ENCODE data around the gene PF4V1.
"Not testable (repeated sequence)": the region's sequence is repeated elsewhere in the genome, so short reads cannot be mapped to it uniquely, and the experiment has no call there.

PF4V1 gene

DNA sequence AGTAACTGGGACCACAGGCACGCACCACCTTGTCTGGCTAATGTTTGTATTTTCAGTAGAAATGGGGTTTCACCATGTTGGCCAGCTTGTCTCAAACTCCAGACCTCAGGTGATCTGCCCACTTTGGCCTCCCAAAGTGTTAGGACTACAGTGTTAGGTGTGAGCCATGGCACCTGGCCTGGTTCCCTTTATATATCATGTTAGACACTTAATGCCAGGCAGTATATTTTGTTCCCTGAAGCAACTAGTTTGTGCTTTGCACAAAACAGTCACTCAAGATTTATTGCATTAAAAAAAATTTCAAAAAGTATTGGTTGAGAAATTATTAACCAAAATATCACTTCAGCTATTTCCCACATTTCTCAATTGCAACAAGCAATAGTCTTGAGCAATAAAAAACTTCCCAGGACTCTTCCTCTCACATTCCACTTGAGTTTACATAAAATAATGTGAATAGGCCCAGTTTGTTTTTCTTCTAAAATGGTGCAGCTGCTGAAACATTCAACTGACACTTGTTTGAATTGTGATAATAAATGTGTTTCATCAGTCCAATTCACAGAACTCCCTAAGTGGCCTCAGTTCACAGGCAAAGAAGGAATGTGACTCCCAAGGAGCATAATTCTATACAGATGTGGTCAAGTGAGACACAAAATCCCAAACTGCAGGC, 38.8 kb downstream of the PF4V1 start:
- H3K4me3 ChIP-seq (replicated peaks in 1 of 2; ENCODE audit: low read depth in 2 of 2, low read length in 2 of 2) = no peak overlapping the region
- DNase-seq (ENCODE audit: low read depth in 2 of 2) = peak; percentile 93 to 95
- no peak for TF ChIP-seq CTCF (IDR thresholded peaks at IDR 0.05; ENCODE audit: low read depth, low read length)

DNA sequence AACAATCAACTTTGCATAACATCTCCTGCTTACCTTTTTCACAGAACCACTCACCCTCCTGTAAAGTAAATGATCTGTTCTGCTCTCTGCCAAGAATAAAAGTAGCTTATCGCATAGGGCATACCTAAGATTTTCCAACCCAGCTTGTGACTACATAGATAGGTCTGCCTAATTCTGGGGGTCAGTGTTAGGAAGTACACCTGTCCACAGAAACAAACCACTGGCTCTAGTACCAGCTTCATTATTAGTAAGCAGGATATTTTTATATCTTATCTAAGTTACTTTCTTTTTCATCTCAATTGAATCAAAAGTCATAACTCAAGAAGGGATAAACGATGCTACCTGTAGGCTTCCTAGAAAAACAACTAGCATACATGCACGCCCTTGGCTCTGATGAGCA, 39.9 kb downstream of the PF4V1 start:
- H3K4me3 ChIP-seq (replicated peaks in 1 of 2; ENCODE audit: low read depth in 2 of 2, low read length in 2 of 2) = no peak overlapping the region
- no peak for TF ChIP-seq CTCF (IDR thresholded peaks at IDR 0.05; ENCODE audit: low read depth, low read length)
- no peak for DNase-seq (ENCODE audit: low read depth in 2 of 2)

GRCh38 chr4:73894001-73894400, 40.9 kb downstream of the PF4V1 start:
- DNase-seq (ENCODE audit: low read depth in 2 of 2) = no peak

DNA sequence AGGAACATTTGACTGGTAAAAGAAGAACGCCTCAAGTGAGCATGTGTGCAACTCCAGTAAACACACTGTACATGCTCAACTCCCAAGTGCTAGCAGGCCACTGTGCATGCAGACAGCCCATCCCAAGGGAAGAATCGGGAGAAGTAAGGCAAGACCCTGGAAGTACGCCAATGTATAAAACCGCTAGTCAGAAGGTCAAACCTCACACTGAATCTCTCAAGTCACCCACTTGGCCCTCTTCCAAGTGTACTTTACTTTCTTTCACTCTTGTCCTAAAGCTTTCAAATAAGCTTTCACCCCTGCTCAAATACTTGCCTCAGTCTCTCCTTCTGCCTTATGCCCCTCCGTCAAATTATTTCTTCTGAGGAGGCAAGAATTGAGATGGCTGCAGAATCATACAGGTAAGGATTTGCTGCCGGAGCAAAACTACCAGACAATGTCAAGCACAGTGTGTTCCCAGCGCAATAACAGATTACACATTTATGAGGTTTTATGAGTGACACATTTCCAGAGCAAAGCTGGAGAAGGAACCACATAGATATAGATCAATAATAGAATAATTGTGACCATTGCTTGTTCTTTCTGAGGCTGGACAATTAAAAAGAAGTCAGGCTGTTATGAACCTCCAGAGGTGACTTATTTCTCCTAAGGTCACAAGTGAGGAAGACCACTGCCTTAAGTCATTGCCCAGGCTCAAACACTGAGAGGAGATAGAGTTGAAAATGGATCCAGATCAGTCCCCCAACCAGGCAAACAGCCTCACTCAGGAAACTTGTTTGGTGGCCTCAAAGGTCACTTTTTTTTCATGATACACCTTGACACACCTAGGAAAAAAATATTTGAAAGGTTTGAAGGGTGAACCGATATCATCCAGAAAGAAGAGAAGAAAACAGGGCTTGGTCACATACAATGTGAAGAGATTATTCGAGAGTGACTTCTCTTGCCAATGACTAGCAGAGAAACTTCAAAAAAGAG, 42.4 kb downstream of the PF4V1 start:
- DNase-seq (ENCODE audit: low read depth in 2 of 2) = peak; percentile 74 to 85
- TF ChIP-seq CTCF (IDR thresholded peaks at IDR 0.05; ENCODE audit: low read depth, low read length) = no peak
- no peak overlapping the region for H3K4me3 ChIP-seq (replicated peaks in 1 of 2; ENCODE audit: low read depth in 2 of 2, low read length in 2 of 2)

More at GRCh38 chr4:73894001-73894400, 40.9 kb downstream of the PF4V1 start:
- TF ChIP-seq CTCF (IDR thresholded peaks at IDR 0.05; ENCODE audit: low read depth, low read length) = no peak
- H3K4me3 ChIP-seq (replicated peaks in 1 of 2; ENCODE audit: low read depth in 2 of 2, low read length in 2 of 2) = no peak overlapping the region

GRCh38 chr4:73896416-73896815, 43.3 kb downstream of the PF4V1 start:
- DNase-seq (ENCODE audit: low read depth in 2 of 2) = no peak
- TF ChIP-seq CTCF (IDR thresholded peaks at IDR 0.05; ENCODE audit: low read depth, low read length) = no peak
- H3K4me3 ChIP-seq (replicated peaks in 1 of 2; ENCODE audit: low read depth in 2 of 2, low read length in 2 of 2) = no peak overlapping the region

GRCh38 chr4:73897380-73898136, 44.5 kb downstream of the PF4V1 start:
- no peak for TF ChIP-seq CTCF (IDR thresholded peaks at IDR 0.05; ENCODE audit: low read depth, low read length)
- peak; percentile 96 to 98 for DNase-seq (ENCODE audit: low read depth in 2 of 2)
- H3K4me3 ChIP-seq (replicated peaks in 1 of 2; ENCODE audit: low read depth in 2 of 2, low read length in 2 of 2) = no peak overlapping the region

DNA sequence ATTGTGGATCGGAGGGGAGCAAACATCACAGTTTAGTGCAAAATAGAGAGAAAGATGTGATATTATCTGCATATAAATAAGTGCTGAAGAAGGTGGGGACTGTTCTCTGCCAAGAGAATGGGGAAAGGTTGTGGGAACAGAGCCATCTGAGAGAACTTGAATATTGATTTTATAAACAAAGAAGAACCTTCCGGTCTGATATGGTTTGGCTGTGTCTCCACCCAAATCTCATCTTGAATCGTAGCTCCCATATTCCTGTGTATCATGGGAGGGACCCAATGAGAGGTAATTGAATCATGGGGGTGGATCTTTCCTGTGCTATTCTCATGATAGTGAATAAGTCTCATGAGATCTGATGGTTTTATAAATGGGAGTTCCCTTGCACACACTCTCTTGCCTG, 46.2 kb downstream of the PF4V1 start:
- not testable (repeated sequence) for H3K4me3 ChIP-seq (replicated peaks in 1 of 2; ENCODE audit: low read depth in 2 of 2, low read length in 2 of 2)
- DNase-seq (ENCODE audit: low read depth in 2 of 2) = peak in 1 of 2 donors; percentile 76

Measured in cardiac fibroblast (primary cell).